PFSK-1 (cell line): ENCODE measurements around the gene PTGIS.

Experiments used
- FOXP2 ChIP-seq: optimal IDR thresholded peaks from 2 replicates; pipeline ENCODE3; 2011; ENCODE audit warnings: borderline replicate concordance, control low read depth, inconsistent platforms; ENCODE audit not compliant: insufficient read depth; ENCODE audit errors: extremely low read length, extremely low read depth
- POLR2AphosphoS5 ChIP-seq: IDR thresholded peaks from 2 replicates; pipeline ENCODE4 v1.6.1; 2012; ENCODE audit warnings: low read depth, mild to moderate bottlenecking, control low read depth, low read length, moderate library complexity
- REST ChIP-seq, 2 experiments: IDR thresholded peaks; 2 replicates each; pipeline versions ENCODE4 v1.6.1 to v1.8.0; 2011 to 2012; ENCODE audit warnings: low read depth in 2 of 2, low read length in 2 of 2, control low read depth in 1 of 2, inconsistent platforms in 1 of 2, mild to moderate bottlenecking in 1 of 2, moderate library complexity in 1 of 2; ENCODE audit not compliant: insufficient read depth in 1 of 2
- SIN3A ChIP-seq: IDR thresholded peaks from 2 replicates; pipeline ENCODE4 v1.6.1; 2012; ENCODE audit warnings: mild to moderate bottlenecking, low read length, moderate library complexity, borderline replicate concordance; ENCODE audit not compliant: insufficient read depth

- TF ChIP-seq POLR2AphosphoS5 (no peak), SIN3A (no peak), REST (IDR thresholded peaks at IDR 0.05; ENCODE audit: insufficient read depth in 1 of 2, low read depth in 2 of 2, low read length in 2 of 2) (no peak), FOXP2 (no peak)
These were observed 7.8 kb downstream of the PTGIS start for GRCh38 chr20:49560186-49560585.
